GM13977 (cell line): ENCODE data around the gene FGD4.
"Not testable (repeated sequence)": the region's sequence is repeated elsewhere in the genome, so short reads cannot be mapped to it uniquely, and the experiment has no call there.

Source experiments
- DNase-seq: peaks from one replicate; pipeline ENCODE4 v3.0.0; 2012; ENCODE audit warnings: low spot score
- CTCF ChIP-seq: IDR thresholded peaks from 2 replicates; pipeline ENCODE4 v1.5.1; 2012; ENCODE audit warnings: mild to moderate bottlenecking, control low read depth; ENCODE audit not compliant: insufficient read depth; ENCODE audit errors: extremely low read depth, missing control alignments
- in situ Hi-C: fragments of 300-500 bp; cut with MboI; formaldehyde crosslinking; loops from one replicate; pipeline ENCODE4 v1.12.0; 2022; ENCODE audit warnings: low sequenced_read_pairs, low pct_unique_long_range_greater_than_20kb, mixed read lengths, inconsistent platforms; ENCODE audit not compliant: unreplicated experiment

The FGD4 gene

GRCh38 chr12:32507942-32508320 is 108.6 kb downstream of the FGD4 start:
- no peak for DNase-seq
- in situ Hi-C loops = no loop called here
- TF ChIP-seq CTCF = no peak

GRCh38 chr12:32508626-32509025 is 109.3 kb downstream of the FGD4 start:
- no peak for DNase-seq
- no peak for TF ChIP-seq CTCF
- in situ Hi-C loops = no loop called here

GRCh38 chr12:32509328-32510091 is 110.2 kb downstream of the FGD4 start:
- in situ Hi-C loops = no loop called here
- no peak for TF ChIP-seq CTCF
- no peak for DNase-seq

GRCh38 chr12:32511976-32512375 is 112.6 kb downstream of the FGD4 start:
- DNase-seq, in situ Hi-C loops: not testable (repeated sequence)

GRCh38 chr12:32512379-32512778 is 113.0 kb downstream of the FGD4 start:
- in situ Hi-C loops = no loop called here
- TF ChIP-seq CTCF = no peak
- no peak for DNase-seq

- DNase-seq = no peak
- in situ Hi-C loops = no loop called here
- no peak for TF ChIP-seq CTCF
Observed at GRCh38 chr12:32512910-32513309, 113.6 kb downstream of the FGD4 start.

- no peak for TF ChIP-seq CTCF
- DNase-seq = no peak
- in situ Hi-C loops = no loop called here
Observed at GRCh38 chr12:32515137-32515873, 115.9 kb downstream of the FGD4 start.
